NOMO-1 (cell line): ENCODE results near the gene CLCN4.

ENCODE experiments used
- DNase-seq, 2 experiments: peaks; one replicate each; lab custom pipeline; 2025; ENCODE audit not compliant: unreplicated experiment in 2 of 2; lab: John Stamatoyannopoulos, UW

The CLCN4 gene

DNA sequence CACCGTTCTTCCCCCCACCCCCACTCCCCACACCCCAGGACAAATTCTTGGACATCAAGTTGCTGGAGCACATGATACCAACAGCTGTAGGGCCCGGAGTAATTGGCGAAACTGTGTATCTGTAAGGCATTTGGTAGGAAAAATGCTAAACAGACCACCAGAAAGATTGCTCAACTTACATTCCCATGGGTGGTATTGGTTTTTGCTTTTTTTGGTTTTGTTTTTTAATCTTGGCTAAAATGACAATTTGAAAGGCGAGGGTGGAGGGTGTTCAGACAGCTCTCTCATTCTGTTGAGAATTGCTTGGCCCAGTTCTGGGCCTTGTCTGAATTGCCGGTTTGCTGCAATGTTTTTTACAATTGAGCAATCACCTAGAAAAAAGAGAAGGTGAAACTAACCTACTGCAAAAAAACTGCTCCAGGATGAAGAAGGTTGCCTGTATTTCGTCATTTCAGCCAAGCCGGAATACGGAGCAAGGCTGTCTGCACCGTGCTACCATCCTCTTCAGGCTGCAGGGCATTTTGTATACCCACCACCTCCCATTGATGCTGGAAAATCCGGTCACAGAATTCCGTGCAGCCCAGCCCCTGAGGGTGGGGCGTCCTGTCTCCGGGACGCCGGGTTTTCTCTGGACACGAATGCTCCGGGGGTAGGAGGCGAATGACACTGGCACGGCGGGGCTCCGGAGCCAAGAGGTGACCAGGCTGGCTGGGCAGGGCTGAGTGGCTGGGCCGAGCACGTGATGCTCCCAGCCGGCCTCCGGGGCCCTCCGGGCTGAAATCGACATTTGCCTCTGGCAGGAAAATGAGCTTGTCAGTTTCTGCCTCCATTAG, at the start of gene CLCN4:
Gene CLCN4 (plus strand): TSS at position 777 of the 833 bp plus-strand sequence. CDS start 28,058 bp downstream, outside the sequence.
- peak; percentile 76 to 87 for DNase-seq

DNA sequence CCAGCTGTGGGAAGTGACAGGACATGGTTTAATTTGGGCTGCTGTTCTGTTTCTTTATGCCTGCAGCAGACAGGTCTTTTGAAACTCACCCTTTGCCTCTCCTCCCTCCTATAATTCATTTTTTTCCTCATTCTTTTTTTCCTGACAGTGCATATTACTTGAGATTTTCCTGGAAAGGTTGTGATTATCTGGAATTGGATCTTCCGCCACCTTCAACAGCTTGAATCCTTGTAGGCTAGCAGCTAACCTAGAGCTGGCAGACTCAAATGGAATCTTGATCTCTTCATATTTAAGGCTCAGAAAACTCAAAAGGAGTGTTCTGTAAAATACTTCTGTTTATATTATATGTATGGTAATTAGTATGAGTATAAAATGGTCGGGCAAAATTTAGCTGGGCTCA, 49.3 kb upstream of the CLCN4 start:
- DNase-seq, result no peak

DNA sequence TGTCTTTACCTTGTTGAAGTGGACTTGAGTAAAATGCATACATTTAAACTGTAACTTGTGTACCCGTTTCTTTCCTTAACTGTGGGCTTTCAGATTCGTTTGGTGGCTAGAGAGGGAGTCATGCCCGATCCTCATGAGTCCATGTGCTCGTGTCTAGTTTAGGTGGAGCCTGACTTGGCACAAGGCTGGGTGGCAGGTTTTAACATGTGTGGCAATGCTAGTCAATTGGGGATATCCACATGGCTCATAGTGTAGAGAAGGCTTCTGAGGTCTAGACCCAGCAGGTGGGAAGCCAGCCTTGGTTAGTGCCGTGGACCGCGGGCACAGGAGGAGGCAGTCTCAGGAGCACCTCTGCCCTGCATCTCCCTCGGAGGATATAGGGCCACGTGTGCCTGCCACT, 48.5 kb upstream of the CLCN4 start:
- no peak for DNase-seq

DNA sequence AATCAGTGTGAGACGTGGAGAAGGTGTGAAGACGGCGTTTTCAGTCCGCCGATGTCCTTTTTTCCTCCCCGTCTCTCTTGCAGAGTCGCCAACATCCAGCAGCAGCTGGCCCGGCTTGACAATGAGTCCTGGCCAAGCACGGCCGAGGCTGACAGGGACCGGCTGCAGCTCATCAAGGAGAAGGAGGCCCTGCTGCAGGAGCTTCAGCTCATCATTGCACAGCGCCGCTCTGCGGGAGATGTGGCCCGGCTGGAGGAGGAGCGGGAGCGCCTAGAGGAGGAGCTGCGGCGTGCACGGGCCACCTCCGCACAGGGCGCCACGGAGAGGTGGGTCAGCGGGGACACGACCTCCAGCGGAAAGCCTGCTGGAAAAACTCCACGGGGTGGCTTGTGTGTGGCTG, 47.1 kb upstream of the CLCN4 start:
- no peak for DNase-seq

GRCh38 chrX:10110316-10110935, 46.3 kb upstream of the CLCN4 start:
- no peak for DNase-seq

DNA sequence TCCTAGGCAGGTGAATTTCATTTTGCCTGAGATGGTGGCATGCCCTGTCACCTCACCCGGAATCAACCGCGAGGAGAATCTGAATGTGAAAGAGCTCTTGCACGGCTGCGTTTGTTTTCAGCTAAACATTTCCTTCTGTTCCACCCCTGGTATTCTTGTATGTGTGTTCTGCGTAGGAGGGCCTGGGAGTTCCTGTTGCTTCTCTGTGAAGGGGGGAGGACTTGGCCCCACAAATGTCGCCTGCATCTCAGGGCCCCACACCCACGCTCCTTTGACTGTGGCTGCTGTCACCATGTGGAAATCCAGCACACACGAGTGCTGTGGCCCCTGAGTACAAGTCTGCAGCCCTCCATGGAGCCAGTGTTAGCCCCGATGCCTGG, 45.8 kb upstream of the CLCN4 start:
- DNase-seq, result no peak

- no peak for DNase-seq
Observed at GRCh38 chrX:10111364-10112148, 45.2 kb upstream of the CLCN4 start.

DNA sequence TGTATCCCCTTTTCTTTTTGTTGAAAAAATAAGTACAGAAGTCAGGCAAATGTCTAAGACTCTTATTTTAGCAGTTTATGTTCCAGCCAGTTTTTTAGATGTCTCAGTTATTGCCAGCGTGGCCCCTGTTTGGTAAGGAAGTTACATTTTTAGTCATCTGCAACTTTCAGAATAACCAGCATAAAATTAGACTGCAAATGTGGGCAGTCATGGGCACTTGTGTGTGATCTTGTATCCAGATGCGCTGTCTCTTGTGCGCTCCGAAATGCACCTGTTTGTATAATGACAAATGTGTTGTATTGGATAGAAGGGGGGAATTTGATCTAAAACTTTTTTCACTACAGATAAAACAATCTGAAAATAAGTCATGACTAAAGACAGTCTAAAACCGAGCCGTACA, 44.3 kb upstream of the CLCN4 start:
- DNase-seq, result no peak

DNA sequence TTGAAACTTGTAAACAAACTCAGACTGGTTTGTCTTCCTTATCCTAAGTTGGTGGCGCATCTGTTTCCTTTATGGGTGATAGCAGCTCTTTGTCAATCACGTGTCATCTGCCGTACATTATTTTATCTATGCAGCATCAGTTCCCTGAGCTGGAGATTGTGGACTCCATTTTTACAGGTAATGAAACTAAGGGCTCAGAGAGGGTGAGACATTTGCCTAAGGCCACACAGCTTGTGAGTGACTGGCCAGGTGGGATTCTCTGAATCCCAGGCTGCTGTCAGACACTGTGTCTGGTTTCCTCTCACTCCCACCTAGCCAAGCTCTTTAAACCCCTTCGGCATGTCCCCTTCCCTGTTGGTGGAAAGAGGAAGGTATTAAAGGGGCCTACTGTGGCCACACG, 41.7 kb upstream of the CLCN4 start:
- no peak for DNase-seq

- DNase-seq, result no peak
Observed at GRCh38 chrX:10117301-10117700, 39.5 kb upstream of the CLCN4 start.

- DNase-seq, result peak in 1 of 2 experiments; percentile 77
Observed at GRCh38 chrX:10117864-10118377, 38.9 kb upstream of the CLCN4 start.

GRCh38 chrX:10118530-10118929, 38.2 kb upstream of the CLCN4 start:
- no peak for DNase-seq

- peak; percentile 34 to 69 for DNase-seq
Observed at GRCh38 chrX:10119399-10119990, 37.3 kb upstream of the CLCN4 start.

GRCh38 chrX:10120331-10120730, 36.4 kb upstream of the CLCN4 start:
- no peak for DNase-seq

DNA sequence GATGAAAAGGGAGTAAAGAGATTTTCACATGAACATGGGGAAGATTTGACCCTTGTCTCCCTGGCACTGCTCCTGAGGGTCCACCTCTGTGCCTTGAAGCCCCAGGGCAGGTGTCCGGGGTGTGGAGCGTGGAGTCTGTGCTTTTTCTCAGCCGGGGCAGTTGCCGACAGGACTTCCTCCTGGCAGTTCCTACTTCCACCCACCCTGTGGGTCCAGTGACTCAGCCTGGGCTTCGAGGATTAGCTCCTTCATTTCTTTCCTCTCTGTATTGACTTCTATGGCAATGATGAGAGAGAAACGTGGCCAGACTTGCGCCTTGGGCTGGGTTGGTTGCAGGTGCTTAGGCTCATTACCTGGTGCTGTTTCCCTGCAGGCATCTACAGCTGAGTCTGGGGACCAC, 35.9 kb upstream of the CLCN4 start:
- peak; percentile 26 to 50 for DNase-seq

DNA sequence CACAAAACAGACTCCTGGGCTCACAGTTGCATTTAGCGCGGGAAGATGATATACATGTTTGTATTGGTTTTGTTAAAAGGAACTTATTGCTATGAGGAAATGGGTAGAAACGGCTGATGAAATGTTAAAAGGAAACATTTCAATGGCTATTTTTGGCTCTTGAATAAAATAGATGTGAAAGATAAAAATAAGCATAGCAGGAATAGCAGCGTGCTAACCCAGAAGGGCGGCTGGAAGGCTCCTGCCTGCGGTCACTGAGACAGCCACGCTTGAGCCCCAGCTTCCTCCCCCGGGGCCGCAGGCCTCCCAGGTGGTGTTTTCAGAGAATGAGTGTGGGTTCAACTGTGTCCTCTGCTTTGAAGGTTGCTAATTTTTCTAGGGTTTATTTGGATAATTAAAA, 35.0 kb upstream of the CLCN4 start:
- peak; percentile 82 to 93 for DNase-seq

- no peak for DNase-seq
Observed at GRCh38 chrX:10124506-10125247, 32.1 kb upstream of the CLCN4 start.

DNA sequence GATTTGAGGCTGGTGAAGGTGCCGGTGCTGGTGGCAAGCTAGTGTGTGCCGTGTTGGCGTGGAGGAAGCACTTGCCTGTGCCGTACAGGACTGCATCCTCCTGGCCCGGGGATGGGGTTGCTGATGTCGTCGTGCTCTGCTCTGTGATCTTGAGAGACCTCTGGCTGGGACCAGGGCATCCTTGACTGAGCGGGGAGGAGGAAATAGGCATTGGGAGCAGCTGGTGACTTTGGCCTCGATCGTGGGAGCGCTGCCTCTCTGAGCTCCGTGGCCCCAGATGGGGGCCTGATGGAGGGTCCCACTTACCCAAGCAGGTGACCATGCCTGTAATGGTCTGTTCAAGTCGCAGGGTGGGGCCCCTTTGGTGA, 31.5 kb upstream of the CLCN4 start:
- DNase-seq, result no peak

DNA sequence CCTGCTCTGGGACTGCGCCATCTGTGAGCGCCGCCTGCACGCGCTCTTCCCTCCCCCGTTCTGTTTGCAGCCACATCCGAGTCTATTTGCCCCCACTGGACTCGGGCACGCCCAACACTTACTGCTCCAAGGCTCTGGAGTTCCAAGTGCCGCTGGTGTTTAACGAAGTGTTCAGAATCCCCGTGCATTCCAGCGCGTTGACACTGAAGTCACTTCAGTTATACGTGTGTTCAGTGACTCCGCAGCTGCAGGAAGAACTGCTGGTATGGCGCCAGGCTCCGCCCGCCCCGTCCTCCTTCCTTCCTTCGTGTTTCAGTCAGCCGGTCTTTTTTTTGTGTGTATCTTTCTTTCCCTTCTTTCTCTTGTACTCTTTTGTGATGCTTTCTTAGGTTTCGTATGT, 30.7 kb upstream of the CLCN4 start:
- DNase-seq, result no peak

GRCh38 chrX:10126834-10127233, 29.9 kb upstream of the CLCN4 start:
- no peak for DNase-seq
